HepG2 (cell line): ENCODE results near the gene EHBP1. TPM values are rescaled to one million over a fixed set of nuclear protein-coding genes. Genes with fewer than 3 reads are reported as not detected.

Source experiments
- FOXJ3 ChIP-seq: sonication (generic); formaldehyde crosslinking; IDR thresholded peaks from 2 replicates; pipeline ENCODE4 v1.4.0; 2020; ENCODE audit warnings: missing genetic modification reagents, mild to moderate bottlenecking, borderline replicate concordance
- GLI4 ChIP-seq: sonication (generic); formaldehyde crosslinking; IDR thresholded peaks from 2 replicates; pipeline ENCODE4 v1.5.1; 2020; ENCODE audit warnings: missing genetic modification reagents, mild to moderate bottlenecking, moderate library complexity, borderline replicate concordance
- ISX ChIP-seq: sonication (generic); formaldehyde crosslinking; conservative IDR thresholded peaks from 2 replicates; pipeline ENCODE4 v1.5.0; 2020; ENCODE audit warnings: missing genetic modification reagents
- PHF21A ChIP-seq: sonication (generic); formaldehyde crosslinking; IDR thresholded peaks from 2 replicates; pipeline ENCODE4 v1.5.0; 2020; ENCODE audit warnings: mild to moderate bottlenecking, missing genetic modification reagents
- POLR2AphosphoS5 ChIP-seq: IDR thresholded peaks from 2 replicates; pipeline ENCODE4 v1.6.1; 2012; ENCODE audit warnings: low read depth, low read length
- REPIN1 ChIP-seq: sonication (generic); formaldehyde crosslinking; IDR thresholded peaks from 2 replicates; pipeline ENCODE4 v1.8.0; 2022; ENCODE audit warnings: missing genetic modification reagents, low read depth, mild to moderate bottlenecking, borderline replicate concordance
- SALL1 ChIP-seq: sonication (generic); formaldehyde crosslinking; IDR thresholded peaks from 2 replicates; pipeline ENCODE4 v1.8.0; 2022; ENCODE audit warnings: mild to moderate bottlenecking, missing genetic modification reagents
- ZFP36L1 ChIP-seq: sonication (generic); formaldehyde crosslinking; IDR thresholded peaks from 2 replicates; pipeline ENCODE4 v1.8.0; 2022; ENCODE audit warnings: mild to moderate bottlenecking, missing genetic modification reagents, moderate library complexity
- ZGPAT ChIP-seq: IDR thresholded peaks from 2 replicates; pipeline ENCODE4 v1.6.1; 2016; ENCODE audit warnings: mild to moderate bottlenecking
- ZMYM2 ChIP-seq: sonication (generic); formaldehyde crosslinking; IDR thresholded peaks from 2 replicates; pipeline ENCODE4 v1.8.0; 2022; ENCODE audit warnings: mild to moderate bottlenecking, missing genetic modification reagents
- ZNF432 ChIP-seq: sonication (generic); formaldehyde crosslinking; IDR thresholded peaks from 2 replicates; pipeline ENCODE4 v1.5.0; 2020; ENCODE audit warnings: missing genetic modification reagents, mild to moderate bottlenecking, borderline replicate concordance
- ZNF607 ChIP-seq: sonication (generic); formaldehyde crosslinking; IDR thresholded peaks from 2 replicates; pipeline ENCODE4 v1.5.1; 2020; ENCODE audit warnings: missing genetic modification reagents, mild to moderate bottlenecking, borderline replicate concordance
- ZNF790 ChIP-seq: sonication (generic); formaldehyde crosslinking; IDR thresholded peaks from 2 replicates; pipeline ENCODE4 v1.8.0; 2022; ENCODE audit warnings: missing genetic modification reagents, mild to moderate bottlenecking, borderline replicate concordance
- polyA plus RNA-seq, 8 experiments: library from polyadenylated mRNA; depleted of rRNA in 3 of 8; stranded (reverse) in 7 of 8; unstranded in 1 of 8; fragments of >200 nt; fragmentation: Illumina TruSeq in 4 of 8; extraction: Trizol in 4 of 8; gene quantifications; 2 replicates each; pipeline versions ENCODE4 v1.2.1 to v1.2.3, GENCODE V29; 2011 to 2016; ENCODE audit warnings: low read depth in 4 of 8, missing spikeins in 1 of 8, mixed read lengths in 1 of 8; ENCODE audit not compliant: insufficient read depth in 1 of 8
- total RNA-seq, 5 experiments: library from RNA; depleted of rRNA; stranded (reverse); fragments of >200 nt; fragmentation: Illumina TruSeq; extraction: Trizol; gene quantifications; 2 replicates each; pipeline ENCODE4 v1.2.3, GENCODE V29; 2016; ENCODE audit warnings: low read depth in 1 of 5
- TF ChIP-seq, protein P1 (sequence below): sonication (generic); formaldehyde crosslinking; IDR thresholded peaks from 2 replicates; pipeline ENCODE4 v1.4.0; 2020; ENCODE audit warnings: missing genetic modification reagents
- TF ChIP-seq, protein P2 (sequence below): sonication (generic); formaldehyde crosslinking; IDR thresholded peaks from 2 replicates; pipeline ENCODE4 v1.5.0; 2020; ENCODE audit warnings: missing genetic modification reagents
- TF ChIP-seq, protein P3 (sequence below): sonication (generic); formaldehyde crosslinking; IDR thresholded peaks from 2 replicates; pipeline ENCODE4 v1.5.1; 2020; ENCODE audit warnings: missing genetic modification reagents, mild to moderate bottlenecking, borderline replicate concordance

Gene EHBP1
- total and polyA plus RNA-seq, 2 of the 13 experiments (the other 11 are each of a cell fraction or from before 2014, with no cell fraction given): 93.5 to 146 TPM

- TF ChIP-seq ZNF607 (CRISPR knock-in tag) (0 out of 2 replicates have a peak, but pooled peaks have one; percentile 53), SALL1 (CRISPR knock-in tag) (peak; percentile 53; the same call in 1 of the 2 replicates), POLR2AphosphoS5 (peak; percentile 40), ISX (CRISPR knock-in tag) (no peak), ZMYM2 (CRISPR knock-in tag) (0 out of 2 replicates have a peak, but pooled peaks have one; percentile 14), ZFP36L1 (CRISPR knock-in tag) (0 out of 2 replicates have a peak, but pooled peaks have one; percentile 34), FOXJ3 (CRISPR knock-in tag) (peak; percentile 47; the same call in 1 of the 2 replicates), REPIN1 (CRISPR knock-in tag) (peak; percentile 64; the same call in 1 of the 2 replicates), ZNF432 (CRISPR knock-in tag) (no peak), ZNF790 (CRISPR knock-in tag) (no peak), ZGPAT (CRISPR knock-in tag) (peak; percentile 43; the same call in 1 of the 2 replicates), PHF21A (CRISPR knock-in tag) (peak; percentile 56; the same call in 1 of the 2 replicates), GLI4 (CRISPR knock-in tag) (peak; percentile 38; the same call in 1 of the 2 replicates)
- TF ChIP-seq, protein P1, sequence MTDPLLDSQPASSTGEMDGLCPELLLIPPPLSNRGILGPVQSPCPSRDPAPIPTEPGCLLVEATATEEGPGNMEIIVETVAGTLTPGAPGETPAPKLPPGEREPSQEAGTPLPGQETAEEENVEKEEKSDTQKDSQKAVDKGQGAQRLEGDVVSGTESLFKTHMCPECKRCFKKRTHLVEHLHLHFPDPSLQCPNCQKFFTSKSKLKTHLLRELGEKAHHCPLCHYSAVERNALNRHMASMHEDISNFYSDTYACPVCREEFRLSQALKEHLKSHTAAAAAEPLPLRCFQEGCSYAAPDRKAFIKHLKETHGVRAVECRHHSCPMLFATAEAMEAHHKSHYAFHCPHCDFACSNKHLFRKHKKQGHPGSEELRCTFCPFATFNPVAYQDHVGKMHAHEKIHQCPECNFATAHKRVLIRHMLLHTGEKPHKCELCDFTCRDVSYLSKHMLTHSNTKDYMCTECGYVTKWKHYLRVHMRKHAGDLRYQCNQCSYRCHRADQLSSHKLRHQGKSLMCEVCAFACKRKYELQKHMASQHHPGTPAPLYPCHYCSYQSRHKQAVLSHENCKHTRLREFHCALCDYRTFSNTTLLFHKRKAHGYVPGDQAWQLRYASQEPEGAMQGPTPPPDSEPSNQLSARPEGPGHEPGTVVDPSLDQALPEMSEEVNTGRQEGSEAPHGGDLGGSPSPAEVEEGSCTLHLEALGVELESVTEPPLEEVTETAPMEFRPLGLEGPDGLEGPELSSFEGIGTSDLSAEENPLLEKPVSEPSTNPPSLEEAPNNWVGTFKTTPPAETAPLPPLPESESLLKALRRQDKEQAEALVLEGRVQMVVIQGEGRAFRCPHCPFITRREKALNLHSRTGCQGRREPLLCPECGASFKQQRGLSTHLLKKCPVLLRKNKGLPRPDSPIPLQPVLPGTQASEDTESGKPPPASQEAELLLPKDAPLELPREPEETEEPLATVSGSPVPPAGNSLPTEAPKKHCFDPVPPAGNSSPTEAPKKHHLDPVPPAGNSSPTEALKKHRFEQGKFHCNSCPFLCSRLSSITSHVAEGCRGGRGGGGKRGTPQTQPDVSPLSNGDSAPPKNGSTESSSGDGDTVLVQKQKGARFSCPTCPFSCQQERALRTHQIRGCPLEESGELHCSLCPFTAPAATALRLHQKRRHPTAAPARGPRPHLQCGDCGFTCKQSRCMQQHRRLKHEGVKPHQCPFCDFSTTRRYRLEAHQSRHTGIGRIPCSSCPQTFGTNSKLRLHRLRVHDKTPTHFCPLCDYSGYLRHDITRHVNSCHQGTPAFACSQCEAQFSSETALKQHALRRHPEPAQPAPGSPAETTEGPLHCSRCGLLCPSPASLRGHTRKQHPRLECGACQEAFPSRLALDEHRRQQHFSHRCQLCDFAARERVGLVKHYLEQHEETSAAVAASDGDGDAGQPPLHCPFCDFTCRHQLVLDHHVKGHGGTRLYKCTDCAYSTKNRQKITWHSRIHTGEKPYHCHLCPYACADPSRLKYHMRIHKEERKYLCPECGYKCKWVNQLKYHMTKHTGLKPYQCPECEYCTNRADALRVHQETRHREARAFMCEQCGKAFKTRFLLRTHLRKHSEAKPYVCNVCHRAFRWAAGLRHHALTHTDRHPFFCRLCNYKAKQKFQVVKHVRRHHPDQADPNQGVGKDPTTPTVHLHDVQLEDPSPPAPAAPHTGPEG (CRISPR knock-in tag): peak; percentile 53; the same call in 1 of the 2 replicates
- TF ChIP-seq, protein P2, sequence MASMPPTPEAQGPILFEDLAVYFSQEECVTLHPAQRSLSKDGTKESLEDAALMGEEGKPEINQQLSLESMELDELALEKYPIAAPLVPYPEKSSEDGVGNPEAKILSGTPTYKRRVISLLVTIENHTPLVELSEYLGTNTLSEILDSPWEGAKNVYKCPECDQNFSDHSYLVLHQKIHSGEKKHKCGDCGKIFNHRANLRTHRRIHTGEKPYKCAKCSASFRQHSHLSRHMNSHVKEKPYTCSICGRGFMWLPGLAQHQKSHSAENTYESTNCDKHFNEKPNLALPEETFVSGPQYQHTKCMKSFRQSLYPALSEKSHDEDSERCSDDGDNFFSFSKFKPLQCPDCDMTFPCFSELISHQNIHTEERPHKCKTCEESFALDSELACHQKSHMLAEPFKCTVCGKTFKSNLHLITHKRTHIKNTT (CRISPR knock-in tag): no peak
- TF ChIP-seq, protein P3, sequence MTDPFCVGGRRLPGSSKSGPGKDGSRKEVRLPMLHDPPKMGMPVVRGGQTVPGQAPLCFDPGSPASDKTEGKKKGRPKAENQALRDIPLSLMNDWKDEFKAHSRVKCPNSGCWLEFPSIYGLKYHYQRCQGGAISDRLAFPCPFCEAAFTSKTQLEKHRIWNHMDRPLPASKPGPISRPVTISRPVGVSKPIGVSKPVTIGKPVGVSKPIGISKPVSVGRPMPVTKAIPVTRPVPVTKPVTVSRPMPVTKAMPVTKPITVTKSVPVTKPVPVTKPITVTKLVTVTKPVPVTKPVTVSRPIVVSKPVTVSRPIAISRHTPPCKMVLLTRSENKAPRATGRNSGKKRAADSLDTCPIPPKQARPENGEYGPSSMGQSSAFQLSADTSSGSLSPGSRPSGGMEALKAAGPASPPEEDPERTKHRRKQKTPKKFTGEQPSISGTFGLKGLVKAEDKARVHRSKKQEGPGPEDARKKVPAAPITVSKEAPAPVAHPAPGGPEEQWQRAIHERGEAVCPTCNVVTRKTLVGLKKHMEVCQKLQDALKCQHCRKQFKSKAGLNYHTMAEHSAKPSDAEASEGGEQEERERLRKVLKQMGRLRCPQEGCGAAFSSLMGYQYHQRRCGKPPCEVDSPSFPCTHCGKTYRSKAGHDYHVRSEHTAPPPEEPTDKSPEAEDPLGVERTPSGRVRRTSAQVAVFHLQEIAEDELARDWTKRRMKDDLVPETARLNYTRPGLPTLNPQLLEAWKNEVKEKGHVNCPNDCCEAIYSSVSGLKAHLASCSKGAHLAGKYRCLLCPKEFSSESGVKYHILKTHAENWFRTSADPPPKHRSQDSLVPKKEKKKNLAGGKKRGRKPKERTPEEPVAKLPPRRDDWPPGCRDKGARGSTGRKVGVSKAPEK (CRISPR knock-in tag): 0 out of 2 replicates have a peak, but pooled peaks have one; percentile 15
Observed at GRCh38 chr2:62706721-62707521, 1.4 kb downstream of the EHBP1 start (continued).
